Prostate gland (tissue), 2 donors: ENCODE data around the gene ORMDL2. TPM values are rescaled to one million over a fixed set of nuclear protein-coding genes. Genes with fewer than 3 reads are reported as not detected.

Experiments used
- DNase-seq: peaks from one replicate; pipeline ENCODE4 v3.0.0-alpha.2; 2019; ENCODE audit warnings: low spot score
- H3K27ac ChIP-seq, 2 donors: fragments of 200-600 bp; sonication (generic); 2 replicates each; pipeline ENCODE4 v1.5.1; 2017 to 2019
- H3K27me3 ChIP-seq: fragments of 200-600 bp; sonication (generic); replicated peaks from 2 replicates; pipeline ENCODE4 v1.5.1; 2019; ENCODE audit not compliant: insufficient read depth
- H3K36me3 ChIP-seq, 2 donors: fragments of 200-600 bp; sonication (generic); 1 replicate in 1 of 2; 2 replicates in 1 of 2; pipeline versions ENCODE4 v1.5.1 to v1.8.1; 2017 to 2019
- H3K4me1 ChIP-seq: fragments of 200-600 bp; sonication (generic); replicated peaks from 2 replicates; pipeline ENCODE4 v1.5.1; 2019
- H3K4me3 ChIP-seq, 2 donors: fragments of 200-600 bp; sonication (generic); 2 replicates each; pipeline ENCODE4 v1.5.1; 2017 to 2019
- H3K9me3 ChIP-seq: fragments of 200-600 bp; sonication (generic); 2 replicates; pipeline ENCODE4 v1.5.1; 2017
- CTCF ChIP-seq, 4 experiments: fragments of 200-600 bp in 2 of 4; fragments of 450-650 bp in 2 of 4; sonication (generic) in 2 of 4; IDR thresholded peaks; 1 replicate in 3 of 4; 2 replicates in 1 of 4; pipeline ENCODE4 v1.5.1; 2016 to 2019; ENCODE audit warnings: antibody characterized with exemption in 4 of 4, mild to moderate bottlenecking in 2 of 4, moderate library complexity in 2 of 4
- POLR2A ChIP-seq: fragments of 450-650 bp; IDR thresholded peaks from one replicate; pipeline ENCODE4 v1.6.1; 2016; ENCODE audit warnings: antibody characterized with exemption, mild to moderate bottlenecking
- POLR2AphosphoS5 ChIP-seq: sonication (generic); formaldehyde crosslinking; IDR thresholded peaks from one replicate; pipeline ENCODE4 v1.6.1; 2017; ENCODE audit warnings: antibody characterized with exemption
- WGBS: methylation state at CpG from one replicate; pipeline ENCODE4 v1.1.5; 2018; 5-methylcytosine and 5-hydroxymethylcytosine counted together
- intact Hi-C: fragments of 100-400 bp; cut with DNase I; formaldehyde crosslinking; loops from one replicate; pipeline ENCODE4 v1.14.2; 2022
- total RNA-seq, 2 donors: library from RNA; depleted of rRNA; stranded (reverse); fragments of >200 nt; gene quantifications; one replicate each; pipeline ENCODE4 v1.1.0, GENCODE V29; 2016

The ORMDL2 gene
- total RNA-seq, 2 donors from 2014 or later, result 23.1 to 29.3 TPM

- Histone ChIP-seq H3K27me3 (no peaks in the 10 kb centered on the region), H3K27ac (no peak overlapping the region), H3K9me3 (no peaks in the 10 kb centered on the region), H3K4me3 (no peak overlapping the region), H3K36me3 (no peaks in the 10 kb centered on the region), H3K4me1 (no peaks in the 10 kb centered on the region)
- DNase-seq, result no peak
- no peak for TF ChIP-seq POLR2A
- TF ChIP-seq CTCF (IDR thresholded peaks at IDR 0.05), result no peak
- no peak for TF ChIP-seq POLR2AphosphoS5
- intact Hi-C loops, result no loop called here
- WGBS, result 94% methylated on average over 4 of the region's 4 CpGs
Measured at GRCh38 chr12:55844961-55845360, 27.1 kb downstream of the ORMDL2 start.

DNA sequence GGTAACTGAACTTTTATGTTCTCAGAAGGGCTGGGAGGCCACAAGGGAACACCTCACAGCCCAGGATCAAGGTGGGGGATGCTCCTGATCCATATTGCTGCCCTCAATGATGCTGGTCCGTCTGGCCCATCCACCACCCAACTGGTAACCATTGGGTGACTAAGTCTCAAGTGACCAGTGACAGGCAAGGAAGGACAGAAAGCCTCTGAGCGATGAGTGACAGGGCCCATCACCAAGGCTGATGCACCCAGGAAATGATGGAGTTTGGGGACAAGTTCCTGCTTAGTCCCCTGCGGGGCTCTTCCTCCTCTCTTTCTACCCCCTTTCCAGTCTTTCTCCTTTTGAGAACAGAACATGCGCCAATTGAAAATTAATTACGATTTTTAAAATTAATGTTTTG is 27.5 kb downstream of the ORMDL2 start:
- DNase-seq, result no peak
- Histone ChIP-seq H3K27me3 (no peaks in the 10 kb centered on the region), H3K9me3 (no peaks in the 10 kb centered on the region), H3K27ac (no peak overlapping the region), H3K4me1 (no peaks in the 10 kb centered on the region), H3K36me3 (no peaks in the 10 kb centered on the region), H3K4me3 (no peak overlapping the region)
- TF ChIP-seq POLR2AphosphoS5 (no peak), POLR2A (no peak), CTCF (IDR thresholded peaks at IDR 0.05) (no peak)
- intact Hi-C loops, result no loop called here
- WGBS, result 88% methylated on average over 5 of the region's 5 CpGs

GRCh38 chr12:55845785-55846496 is 28.1 kb downstream of the ORMDL2 start:
- H3K9me3 ChIP-seq, result no peaks in the 10 kb centered on the region
- no peaks in the 10 kb centered on the region for H3K4me1 ChIP-seq
- no peak for DNase-seq
- no peaks in the 10 kb centered on the region for H3K36me3 ChIP-seq
- H3K27ac ChIP-seq, result no peak overlapping the region
- no peak for TF ChIP-seq POLR2AphosphoS5
- no peak for TF ChIP-seq POLR2A
- TF ChIP-seq CTCF (IDR thresholded peaks at IDR 0.05), result no peak
- WGBS, result 86% methylated on average over 7 of the region's 7 CpGs
- intact Hi-C loops, result no loop called here
- no peaks in the 10 kb centered on the region for H3K27me3 ChIP-seq
- no peak overlapping the region for H3K4me3 ChIP-seq

- DNase-seq, result no peak
- 48% methylated on average over 3 of the region's 3 CpGs for WGBS
- Histone ChIP-seq H3K4me1 (no peaks in the 10 kb centered on the region), H3K36me3 (no peaks in the 10 kb centered on the region), H3K27ac (peak overlapping the region in 1 of 2 donors; percentile 59), H3K27me3 (no peaks in the 10 kb centered on the region), H3K9me3 (no peaks in the 10 kb centered on the region), H3K4me3 (no peak overlapping the region)
- intact Hi-C loops, result no loop called here
- TF ChIP-seq CTCF (IDR thresholded peaks at IDR 0.05) (no peak), POLR2A (no peak), POLR2AphosphoS5 (no peak)
Measured at GRCh38 chr12:55847033-55847432, 29.2 kb downstream of the ORMDL2 start.

DNA sequence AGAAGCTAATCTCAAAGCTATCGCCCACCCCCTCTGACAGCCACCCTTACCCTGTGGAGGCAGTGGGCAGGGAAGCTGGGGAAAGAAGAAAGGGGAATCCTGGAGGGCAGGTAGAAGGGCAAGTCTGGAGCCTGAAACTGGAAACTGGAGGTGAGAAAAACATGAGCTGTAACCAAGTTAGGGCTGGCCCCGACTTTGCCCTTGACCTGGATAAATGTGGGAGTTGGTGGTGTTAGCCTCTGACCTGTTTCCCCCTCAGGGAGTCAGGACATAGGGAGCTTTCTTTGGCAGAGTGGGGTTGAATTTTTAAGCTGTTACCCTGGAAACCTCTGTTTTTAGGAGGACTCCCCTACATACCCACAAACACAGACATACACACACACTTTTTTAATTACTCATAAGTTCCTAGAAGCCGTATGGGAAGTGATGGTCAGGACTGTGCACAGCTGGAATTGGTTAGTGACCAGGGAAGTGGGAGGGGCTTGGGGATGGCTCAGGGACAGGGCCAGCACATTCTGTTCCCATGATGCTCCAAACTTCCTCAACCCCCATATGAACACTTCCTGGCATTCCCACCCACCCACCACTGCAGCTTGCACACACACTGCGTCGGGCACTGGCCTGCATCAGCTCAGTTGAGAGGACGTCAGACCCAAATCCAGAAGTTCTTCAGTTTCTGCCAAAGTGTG is 29.9 kb downstream of the ORMDL2 start:
- intact Hi-C loops, result no loop called here
- Histone ChIP-seq H3K27me3 (no peaks in the 10 kb centered on the region), H3K36me3 (no peaks in the 10 kb centered on the region), H3K4me3 (no peak overlapping the region), H3K4me1 (no peaks in the 10 kb centered on the region), H3K27ac (peak overlapping the region; percentile 59 to 71), H3K9me3 (no peaks in the 10 kb centered on the region)
- DNase-seq, result peak; percentile 26
- WGBS, result 36% methylated on average over 6 of the region's 6 CpGs
- TF ChIP-seq POLR2A (no peak), POLR2AphosphoS5 (peak; percentile 71)
